H1 (cell line): ENCODE measurements around the gene ANKS1B.

ENCODE experiments used
- CTCF ChIP-seq, 3 experiments: IDR thresholded peaks; 1 replicate in 2 of 3; 2 replicates in 1 of 3; pipeline versions ENCODE4 v1.5.1 to v1.6.1; 2011; ENCODE audit warnings: low read length in 3 of 3, mild to moderate bottlenecking in 3 of 3, inconsistent platforms in 2 of 3, low read depth in 1 of 3, moderate library complexity in 1 of 3; ENCODE audit not compliant: insufficient read depth in 1 of 3; ENCODE audit errors: control extremely low read depth in 1 of 3
- MAFK ChIP-seq: IDR thresholded peaks from 2 replicates; pipeline ENCODE4 v1.6.1; 2012; ENCODE audit warnings: low read depth, mild to moderate bottlenecking, improper control_type of control experiment, low read length
- NRF1 ChIP-seq: IDR thresholded peaks from 2 replicates; pipeline ENCODE4 v1.6.1; 2011; ENCODE audit warnings: mild to moderate bottlenecking, low read depth, low read length, improper control_type of control experiment
- POLR2AphosphoS5 ChIP-seq: IDR thresholded peaks from 2 replicates; pipeline ENCODE4 v1.6.1; 2011; ENCODE audit warnings: low read depth, low read length
- RAD21 ChIP-seq, 2 experiments: IDR thresholded peaks in 1 of 2; conservative IDR thresholded peaks in 1 of 2; 2 replicates each; pipeline ENCODE4 v1.6.1; 2011; ENCODE audit warnings: low read depth in 2 of 2, low read length in 2 of 2, improper control_type of control experiment in 1 of 2, inconsistent platforms in 1 of 2, mild to moderate bottlenecking in 1 of 2, moderate library complexity in 1 of 2
- RFX5 ChIP-seq: IDR thresholded peaks from 2 replicates; pipeline ENCODE4 v1.6.1; 2011; ENCODE audit warnings: low read depth, low read length, improper control_type of control experiment, borderline replicate concordance
- SP1 ChIP-seq: IDR thresholded peaks from 2 replicates; pipeline ENCODE4 v1.6.1; 2011; ENCODE audit warnings: low read depth, low read length
- TAF7 ChIP-seq: optimal IDR thresholded peaks from 2 replicates; pipeline ENCODE3; 2011; ENCODE audit warnings: low read depth, mild to moderate bottlenecking, inconsistent platforms, low read length, moderate library complexity, borderline replicate concordance
- ZNF274 ChIP-seq: IDR thresholded peaks from 2 replicates; pipeline ENCODE4 v1.7.0; 2012; ENCODE audit warnings: low read length, borderline replicate concordance; ENCODE audit errors: extremely low read depth

- no peak for TF ChIP-seq RFX5
- TF ChIP-seq TAF7: no peak
- no peak for TF ChIP-seq MAFK
- no peak for TF ChIP-seq CTCF (IDR thresholded peaks at IDR 0.05; ENCODE audit: control extremely low read depth in 1 of 3, insufficient read depth in 1 of 3, low read depth in 1 of 3, low read length in 3 of 3)
- TF ChIP-seq POLR2AphosphoS5: no peak
- TF ChIP-seq NRF1: no peak
- TF ChIP-seq SP1: no peak
- no peak for TF ChIP-seq RAD21 (IDR thresholded peaks at IDR 0.05 in 1 of 2, conservative IDR thresholded peaks at IDR 0.05 in 1 of 2; ENCODE audit: low read depth in 2 of 2, low read length in 2 of 2)
- TF ChIP-seq ZNF274: no peak
These were observed 725.4 kb downstream of the ANKS1B start for GRCh38 chr12:99259040-99259934.
